ENCODE results near the gene CDC42BPA. TPM values are rescaled to one million over a fixed set of nuclear protein-coding genes. Genes with fewer than 3 reads are reported as not detected.
"Not testable (repeated sequence)": the region's sequence is repeated elsewhere in the genome, so short reads cannot be mapped to it uniquely, and the experiment has no call there.

CDC42BPA gene
- total and polyA plus RNA-seq, 3 experiments from 2014 or later, result 0.42 to 0.72 (median 0.44) TPM

- no peak for DNase-seq
- no peaks in the 10 kb centered on the region for H3K4me1 Mint-ChIP-seq
- Histone ChIP-seq H3K36me3 (ENCODE audit: insufficient read depth, low read length) (no peaks in the 10 kb centered on the region), H3K27me3 (ENCODE audit: insufficient read depth, low read length, poor library complexity, severe bottlenecking) (no peaks in the 10 kb centered on the region), H3K9me3 (ENCODE audit: low read length) (no peaks in the 10 kb centered on the region), H3K4me3 (ENCODE audit: low read length) (no peak overlapping the region), H3K27ac (ENCODE audit: low read depth, low read length) (peak overlapping the region; percentile 57), H3K4me1 (ENCODE audit: insufficient read depth, low read length) (no peaks in the 10 kb centered on the region)
- H3K27me3 Mint-ChIP-seq, result peaks cover 13 to 33% of the 10 kb centered on the region in 2 donors
- peak overlapping the region in 1 of 8 donors; percentile 63 for H3K27ac Mint-ChIP-seq
- no peak overlapping the region for H3K4me3 Mint-ChIP-seq
- no peaks in the 10 kb centered on the region for H3K9me3 Mint-ChIP-seq
- ChIA-PET CTCF (no interaction called here), POLR2A (no interaction called here)
- no peaks in the 10 kb centered on the region for H3K36me3 Mint-ChIP-seq
Measured at GRCh38 chr1:227357171-227357926, 39.1 kb upstream of the CDC42BPA start.

- DNase-seq, result no peak
- CTCF ChIA-PET, result no interaction called here
- Histone ChIP-seq H3K27ac (ENCODE audit: low read depth, low read length) (peak overlapping the region; percentile 57), H3K9me3 (ENCODE audit: low read length) (no peaks in the 10 kb centered on the region), H3K27me3 (ENCODE audit: insufficient read depth, low read length, poor library complexity, severe bottlenecking) (no peaks in the 10 kb centered on the region), H3K4me3 (ENCODE audit: low read length) (no peak overlapping the region), H3K36me3 (ENCODE audit: insufficient read depth, low read length) (no peaks in the 10 kb centered on the region), H3K4me1 (ENCODE audit: insufficient read depth, low read length) (no peaks in the 10 kb centered on the region)
- POLR2A ChIA-PET, result no interaction called here
- Mint-ChIP-seq H3K9me3 (no peaks in the 10 kb centered on the region), H3K36me3 (no peaks in the 10 kb centered on the region), H3K27ac (no peak overlapping the region), H3K4me3 (no peak overlapping the region), H3K4me1 (no peaks in the 10 kb centered on the region), H3K27me3 (peaks cover 13 to 28% of the 10 kb centered on the region in 2 donors)
Measured at GRCh38 chr1:227356620-227357146, 38.4 kb upstream of the CDC42BPA start.

GRCh38 chr1:227355542-227356245 lies 37.4 kb upstream of the CDC42BPA start:
- Histone ChIP-seq H3K4me3 (ENCODE audit: low read length) (no peak overlapping the region), H3K4me1 (ENCODE audit: insufficient read depth, low read length) (no peaks in the 10 kb centered on the region), H3K9me3 (ENCODE audit: low read length) (no peaks in the 10 kb centered on the region), H3K27ac (ENCODE audit: low read depth, low read length) (no peak overlapping the region), H3K27me3 (ENCODE audit: insufficient read depth, low read length, poor library complexity, severe bottlenecking) (no peaks in the 10 kb centered on the region), H3K36me3 (ENCODE audit: insufficient read depth, low read length) (no peaks in the 10 kb centered on the region)
- POLR2A ChIA-PET, result no interaction called here
- H3K27me3 Mint-ChIP-seq, result peaks cover 13 to 28% of the 10 kb centered on the region in 2 donors
- CTCF ChIA-PET, result no interaction called here
- no peaks in the 10 kb centered on the region for H3K4me1 Mint-ChIP-seq
- H3K36me3 Mint-ChIP-seq, result no peaks in the 10 kb centered on the region
- no peak overlapping the region for H3K4me3 Mint-ChIP-seq
- H3K9me3 Mint-ChIP-seq, result no peaks in the 10 kb centered on the region
- no peak overlapping the region for H3K27ac Mint-ChIP-seq
- DNase-seq, result no peak

GRCh38 chr1:227353186-227353585 lies 34.9 kb upstream of the CDC42BPA start:
- ChIA-PET POLR2A (no interaction called here), CTCF (no interaction called here)
- Mint-ChIP-seq H3K27ac (peak overlapping the region in 1 of 8 donors; percentile 15), H3K4me1 (no peaks in the 10 kb centered on the region), H3K9me3 (no peaks in the 10 kb centered on the region), H3K36me3 (no peaks in the 10 kb centered on the region), H3K27me3 (peaks cover 3 to 24% of the 10 kb centered on the region in 2 donors), H3K4me3 (no peak overlapping the region)
- no peaks in the 10 kb centered on the region for H3K4me1 ChIP-seq (ENCODE audit: insufficient read depth, low read length)
- H3K36me3 ChIP-seq (ENCODE audit: insufficient read depth, low read length), result no peaks in the 10 kb centered on the region
- no peak for DNase-seq
- H3K27ac ChIP-seq (ENCODE audit: low read depth, low read length), result no peak overlapping the region
- H3K27me3 ChIP-seq (ENCODE audit: insufficient read depth, low read length, poor library complexity, severe bottlenecking), result no peaks in the 10 kb centered on the region
- no peak overlapping the region for H3K4me3 ChIP-seq (ENCODE audit: low read length)
- no peaks in the 10 kb centered on the region for H3K9me3 ChIP-seq (ENCODE audit: low read length)

- POLR2A ChIA-PET; CTCF ChIA-PET; DNase-seq; H3K4me1 ChIP-seq (ENCODE audit: insufficient read depth, low read length); H3K36me3 Mint-ChIP-seq; H3K27ac Mint-ChIP-seq; H3K9me3 Mint-ChIP-seq; H3K36me3 ChIP-seq (ENCODE audit: insufficient read depth, low read length); H3K4me3 Mint-ChIP-seq; H3K4me1 Mint-ChIP-seq; H3K4me3 ChIP-seq (ENCODE audit: low read length); H3K27me3 ChIP-seq (ENCODE audit: insufficient read depth, low read length, poor library complexity, severe bottlenecking); H3K27ac ChIP-seq (ENCODE audit: low read depth, low read length); H3K9me3 ChIP-seq (ENCODE audit: low read length): not testable (repeated sequence)
- H3K27me3 Mint-ChIP-seq, result peaks cover 5 to 20% of the 10 kb centered on the region in 2 donors
Measured at GRCh38 chr1:227352164-227352563, 33.9 kb upstream of the CDC42BPA start.

GRCh38 chr1:227351443-227351842 lies 33.2 kb upstream of the CDC42BPA start:
- Histone ChIP-seq H3K4me3 (ENCODE audit: low read length) (no peak overlapping the region), H3K9me3 (ENCODE audit: low read length) (no peaks in the 10 kb centered on the region), H3K4me1 (ENCODE audit: insufficient read depth, low read length) (no peaks in the 10 kb centered on the region), H3K27ac (ENCODE audit: low read depth, low read length) (no peak overlapping the region), H3K27me3 (ENCODE audit: insufficient read depth, low read length, poor library complexity, severe bottlenecking) (no peaks in the 10 kb centered on the region), H3K36me3 (ENCODE audit: insufficient read depth, low read length) (no peaks in the 10 kb centered on the region)
- H3K27ac Mint-ChIP-seq, result no peak overlapping the region
- no peaks in the 10 kb centered on the region for H3K4me1 Mint-ChIP-seq
- peaks cover 2 to 15% of the 10 kb centered on the region in 2 donors for H3K27me3 Mint-ChIP-seq
- DNase-seq, result no peak
- H3K9me3 Mint-ChIP-seq, result no peaks in the 10 kb centered on the region
- H3K4me3 Mint-ChIP-seq, result no peak overlapping the region
- POLR2A ChIA-PET, result no interaction called here
- CTCF ChIA-PET, result no interaction called here
- no peaks in the 10 kb centered on the region for H3K36me3 Mint-ChIP-seq

- no peaks in the 10 kb centered on the region for H3K4me1 Mint-ChIP-seq
- peaks cover 2 to 15% of the 10 kb centered on the region in 2 donors for H3K27me3 Mint-ChIP-seq
- no peaks in the 10 kb centered on the region for H3K9me3 Mint-ChIP-seq
- Histone ChIP-seq H3K36me3 (ENCODE audit: insufficient read depth, low read length) (no peaks in the 10 kb centered on the region), H3K9me3 (ENCODE audit: low read length) (no peaks in the 10 kb centered on the region), H3K4me1 (ENCODE audit: insufficient read depth, low read length) (no peaks in the 10 kb centered on the region), H3K4me3 (ENCODE audit: low read length) (no peak overlapping the region), H3K27ac (ENCODE audit: low read depth, low read length) (no peak overlapping the region), H3K27me3 (ENCODE audit: insufficient read depth, low read length, poor library complexity, severe bottlenecking) (no peaks in the 10 kb centered on the region)
- CTCF ChIA-PET, result no interaction called here
- POLR2A ChIA-PET, result no interaction called here
- H3K4me3 Mint-ChIP-seq, result no peak overlapping the region
- H3K27ac Mint-ChIP-seq, result no peak overlapping the region
- no peaks in the 10 kb centered on the region for H3K36me3 Mint-ChIP-seq
- DNase-seq, result no peak
Measured at GRCh38 chr1:227349967-227350366, 31.7 kb upstream of the CDC42BPA start.

GRCh38 chr1:227343727-227344551 lies 25.6 kb upstream of the CDC42BPA start:
- Histone ChIP-seq H3K27me3 (ENCODE audit: insufficient read depth, low read length, poor library complexity, severe bottlenecking) (no peaks in the 10 kb centered on the region), H3K36me3 (ENCODE audit: insufficient read depth, low read length) (no peaks in the 10 kb centered on the region), H3K9me3 (ENCODE audit: low read length) (no peaks in the 10 kb centered on the region), H3K4me3 (ENCODE audit: low read length) (no peak overlapping the region), H3K27ac (ENCODE audit: low read depth, low read length) (no peak overlapping the region), H3K4me1 (ENCODE audit: insufficient read depth, low read length) (no peaks in the 10 kb centered on the region)
- no peak overlapping the region for H3K4me3 Mint-ChIP-seq
- H3K27ac Mint-ChIP-seq, result no peak overlapping the region
- no peaks in the 10 kb centered on the region for H3K36me3 Mint-ChIP-seq
- no peaks in the 10 kb centered on the region for H3K4me1 Mint-ChIP-seq
- CTCF ChIA-PET, result no interaction called here
- peaks cover 2 to 10% of the 10 kb centered on the region in 2 donors for H3K27me3 Mint-ChIP-seq
- DNase-seq, result no peak
- H3K9me3 Mint-ChIP-seq, result peaks cover 0 to 2% (median 0%) of the 10 kb centered on the region in 5 donors
- POLR2A ChIA-PET, result no interaction called here
